Activated T-cell treated with anti-CD3 and anti-CD28 coated beads, Interleukin-2, amount 50 U/mL, for 4 hours (primary cell): Measurements from ENCODE around the gene ANP32E. TPM values are rescaled to one million over a fixed set of nuclear protein-coding genes. Genes with fewer than 3 reads are reported as not detected.

Experiments
- ATAC-seq, 2 donors: fragments of 200-7000 bp; cut with Tn5 transposase; one replicate each; pipeline ENCODE4 v1.10.0; 2021
- DNase-seq: peaks from one replicate; pipeline ENCODE4 v3.0.0-alpha.2; 2020
- H3K27me3 Mint-ChIP-seq: one replicate; pipeline ENCODE4 v1.8.0; 2021; ENCODE audit warnings: low read depth, mixed read lengths
- H3K36me3 Mint-ChIP-seq: one replicate; pipeline ENCODE4 v1.8.0; 2022; ENCODE audit warnings: mixed read lengths; ENCODE audit not compliant: insufficient read depth
- H3K4me1 Mint-ChIP-seq: one replicate; pipeline ENCODE4 v1.8.0; 2021; ENCODE audit warnings: low read depth, mixed read lengths
- H3K4me3 Mint-ChIP-seq: one replicate; pipeline ENCODE4 v1.8.0; 2021; ENCODE audit warnings: mild to moderate bottlenecking, moderate library complexity, mixed read lengths
- H3K9me3 Mint-ChIP-seq: one replicate; pipeline ENCODE4 v1.8.0; 2021; ENCODE audit warnings: mixed read lengths
- total RNA-seq, 3 donors: library from RNA; stranded (reverse); gene quantifications; one replicate each; pipeline ENCODE4 v1.2.1, GENCODE V29; 2021

Gene ANP32E
- total RNA-seq, 3 donors from 2014 or later, result 99.9 to 112 (median 101) TPM

- no peak overlapping the region for H3K4me3 Mint-ChIP-seq
- H3K36me3 Mint-ChIP-seq, result no peaks in the 10 kb centered on the region
- no peaks in the 10 kb centered on the region for H3K9me3 Mint-ChIP-seq
- no peak for DNase-seq
- no peak for ATAC-seq
- H3K27me3 Mint-ChIP-seq, result peaks cover 3% of the 10 kb centered on the region
- no peaks in the 10 kb centered on the region for H3K4me1 Mint-ChIP-seq
Observed at GRCh38 chr1:150178548-150178947, 57.4 kb downstream of the ANP32E start.

- ATAC-seq (no peak), DNase-seq (no peak)
- Mint-ChIP-seq H3K4me3 (no peak overlapping the region), H3K36me3 (no peaks in the 10 kb centered on the region), H3K4me1 (no peaks in the 10 kb centered on the region), H3K9me3 (no peaks in the 10 kb centered on the region), H3K27me3 (peaks cover 3% of the 10 kb centered on the region)
Observed at GRCh38 chr1:150176593-150176992, 59.3 kb downstream of the ANP32E start.

- Mint-ChIP-seq H3K36me3 (no peaks in the 10 kb centered on the region), H3K4me1 (no peaks in the 10 kb centered on the region), H3K9me3 (no peaks in the 10 kb centered on the region), H3K27me3 (peaks cover 3% of the 10 kb centered on the region), H3K4me3 (no peak overlapping the region)
- ATAC-seq (no peak), DNase-seq (no peak)
Observed at GRCh38 chr1:150173141-150173585, 62.7 kb downstream of the ANP32E start.

GRCh38 chr1:150171801-150172200 is 64.1 kb downstream of the ANP32E start:
- Mint-ChIP-seq H3K4me3 (no peak overlapping the region), H3K4me1 (no peaks in the 10 kb centered on the region), H3K27me3 (peaks cover 3% of the 10 kb centered on the region), H3K36me3 (no peaks in the 10 kb centered on the region), H3K9me3 (no peaks in the 10 kb centered on the region)
- no peak for DNase-seq
- no peak for ATAC-seq

- ATAC-seq, result peak; percentile 50 to 63
- Mint-ChIP-seq H3K4me3 (no peak overlapping the region), H3K27me3 (no peaks in the 10 kb centered on the region), H3K36me3 (no peaks in the 10 kb centered on the region), H3K4me1 (peaks cover 11% of the 10 kb centered on the region), H3K9me3 (no peaks in the 10 kb centered on the region)
- DNase-seq, result peak; percentile 38
Observed at GRCh38 chr1:150168960-150169601, 66.8 kb downstream of the ANP32E start.

Other genes with a start within 250 kb of the ANP32E start
- 10 to 100 TPM; 40.5 to 48.2 (median 43.2) TPM for gene OTUD7B, start 225.4 kb downstream of the ANP32E start, total RNA-seq
- 10 to 100 TPM; 17.8 to 19.9 (median 18.6) TPM for gene VPS45, start 168.3 kb downstream of the ANP32E start, total RNA-seq
- gene PLEKHO1, start 86.2 kb downstream of the ANP32E start, total RNA-seq, result 10 to 100 TPM; 16.6 to 20.9 (median 17.7) TPM
- not detected for gene CA14, start 21.7 kb upstream of the ANP32E start, total RNA-seq
- 100 to 1,000 TPM; 121 to 124 (median 123) TPM for gene APH1A, start 32.9 kb upstream of the ANP32E start, total RNA-seq
- gene C1orf54, start 36.7 kb upstream of the ANP32E start, total RNA-seq, result under 1 TPM; 0.38 to 0.58 (median 0.40) TPM
- gene CIART, start 46.4 kb upstream of the ANP32E start, total RNA-seq, result 1 to 10 TPM; 2.0 to 2.3 (median 2.3) TPM
- 10 to 100 TPM; 76.1 to 80.5 (median 79.4) TPM for gene MRPS21, start 57.7 kb upstream of the ANP32E start, total RNA-seq
- 100 to 1,000 TPM in 2 of 3 donors, 10 to 100 TPM in 1; 88.3 to 108 (median 102) TPM for gene PRPF3, start 85.4 kb upstream of the ANP32E start, total RNA-seq
- gene RPRD2, start 128.0 kb upstream of the ANP32E start, total RNA-seq, result 10 to 100 TPM; 18.6 to 19.8 (median 19.2) TPM